IPS-18a (cell line): ENCODE results near the gene OPCML.

Source experiments
- H3K27ac ChIP-seq: one replicate; pipeline ENCODE4 v1.5.1; 2013; ENCODE audit warnings: low read length
- H3K27me3 ChIP-seq: one replicate; pipeline ENCODE4 v1.6.1; 2013; ENCODE audit warnings: mild to moderate bottlenecking, low read length; ENCODE audit not compliant: control insufficient read depth, insufficient read depth
- H3K36me3 ChIP-seq: one replicate; pipeline ENCODE4 v1.6.1; 2013; ENCODE audit warnings: low read depth, low read length; ENCODE audit not compliant: control insufficient read depth
- H3K4me1 ChIP-seq: one replicate; pipeline ENCODE4 v1.6.1; 2013; ENCODE audit warnings: low read depth, low read length; ENCODE audit not compliant: control insufficient read depth
- H3K4me3 ChIP-seq: one replicate; pipeline ENCODE4 v1.5.1; 2013; ENCODE audit warnings: low read length
- H3K9ac ChIP-seq: one replicate; pipeline ENCODE4 v1.6.1; 2013; ENCODE audit warnings: mild to moderate bottlenecking, low read length, moderate library complexity
- H3K9me3 ChIP-seq: one replicate; pipeline ENCODE4 v1.6.1; 2013; ENCODE audit warnings: low read depth, low read length; ENCODE audit not compliant: control insufficient read depth

The OPCML gene

GRCh38 chr11:132620423-132620822 is 911.9 kb downstream of the OPCML start:
- Histone ChIP-seq H3K4me1 (no peaks in the 10 kb centered on the region), H3K36me3 (no peaks in the 10 kb centered on the region), H3K4me3 (no peak overlapping the region), H3K27ac (no peak overlapping the region), H3K9me3 (no peaks in the 10 kb centered on the region), H3K27me3 (no peaks in the 10 kb centered on the region), H3K9ac (no peak overlapping the region)

GRCh38 chr11:132610791-132611190 is 921.5 kb downstream of the OPCML start:
- Histone ChIP-seq H3K9ac (no peak overlapping the region), H3K9me3 (no peaks in the 10 kb centered on the region), H3K4me3 (no peak overlapping the region), H3K27me3 (no peaks in the 10 kb centered on the region), H3K36me3 (no peaks in the 10 kb centered on the region), H3K27ac (no peak overlapping the region), H3K4me1 (no peaks in the 10 kb centered on the region)

DNA sequence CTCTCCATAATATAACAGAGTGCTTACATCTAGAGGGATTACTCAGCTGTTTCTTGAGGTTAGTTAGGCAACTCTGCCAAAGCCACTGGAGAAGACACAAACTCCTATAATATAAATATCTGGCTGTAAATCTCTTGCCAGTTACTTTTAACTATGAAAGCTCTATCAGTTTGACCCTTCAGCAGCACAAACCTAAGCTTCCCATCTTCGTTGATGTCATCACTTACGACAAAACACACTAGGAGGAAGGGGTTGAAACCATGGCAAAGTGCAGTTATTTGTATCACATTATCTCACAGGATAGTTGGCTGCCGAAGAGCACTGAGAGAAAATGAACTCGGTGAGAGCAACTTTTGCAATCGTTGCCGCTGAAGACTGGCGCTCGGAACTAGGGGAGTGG is 922.1 kb downstream of the OPCML start:
- Histone ChIP-seq H3K4me1 (no peaks in the 10 kb centered on the region), H3K4me3 (no peak overlapping the region), H3K36me3 (no peaks in the 10 kb centered on the region), H3K27me3 (no peaks in the 10 kb centered on the region), H3K9ac (no peak overlapping the region), H3K27ac (no peak overlapping the region), H3K9me3 (no peaks in the 10 kb centered on the region)

DNA sequence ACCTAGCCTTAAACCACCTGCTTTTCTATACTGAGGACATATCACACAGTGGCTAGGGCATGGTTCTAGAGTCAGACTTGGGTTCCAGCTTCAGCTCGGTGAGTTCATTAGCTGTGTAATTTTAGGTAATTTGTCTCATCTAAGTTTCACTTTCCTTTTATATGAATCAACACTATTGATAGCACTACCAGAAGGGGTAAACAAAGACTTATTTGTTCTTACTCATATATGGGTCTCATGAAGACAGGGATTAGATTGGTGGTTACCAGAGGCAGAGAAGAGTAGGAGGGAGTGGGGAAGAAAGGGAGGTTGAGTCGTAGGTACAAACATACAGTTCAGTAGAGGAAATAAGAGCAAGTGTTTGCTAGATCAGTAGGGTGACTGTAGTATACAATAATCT is 924.7 kb downstream of the OPCML start:
- Histone ChIP-seq H3K36me3 (no peaks in the 10 kb centered on the region), H3K9me3 (no peaks in the 10 kb centered on the region), H3K9ac (no peak overlapping the region), H3K27ac (no peak overlapping the region), H3K4me3 (no peak overlapping the region), H3K4me1 (no peaks in the 10 kb centered on the region), H3K27me3 (no peaks in the 10 kb centered on the region)

GRCh38 chr11:132605825-132606570 is 926.3 kb downstream of the OPCML start:
- Histone ChIP-seq H3K4me3 (no peak overlapping the region), H3K36me3 (no peaks in the 10 kb centered on the region), H3K9ac (no peak overlapping the region), H3K27me3 (no peaks in the 10 kb centered on the region), H3K9me3 (no peaks in the 10 kb centered on the region), H3K4me1 (no peaks in the 10 kb centered on the region), H3K27ac (no peak overlapping the region)

DNA sequence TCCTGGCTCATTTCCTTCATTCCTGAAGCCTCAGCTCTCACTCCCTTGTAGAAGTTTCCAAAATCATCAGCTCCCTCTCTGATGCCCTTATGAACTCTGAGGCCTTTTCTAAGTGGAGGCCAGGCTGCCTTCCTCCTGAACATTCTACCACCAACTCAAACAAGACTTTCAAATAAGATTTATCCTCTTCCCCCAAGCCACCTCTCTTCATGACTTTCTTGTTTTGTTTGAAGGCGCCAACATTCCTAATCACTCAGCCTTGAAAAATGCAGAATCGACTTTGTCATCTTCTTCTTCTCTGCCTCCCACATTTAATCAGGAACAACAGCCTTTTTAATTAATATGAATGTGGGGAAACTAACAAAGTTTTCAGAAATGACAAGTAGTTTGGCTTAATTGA is 927.9 kb downstream of the OPCML start:
- Histone ChIP-seq H3K4me1 (no peaks in the 10 kb centered on the region), H3K36me3 (no peaks in the 10 kb centered on the region), H3K4me3 (no peak overlapping the region), H3K27me3 (no peaks in the 10 kb centered on the region), H3K27ac (no peak overlapping the region), H3K9ac (no peak overlapping the region), H3K9me3 (no peaks in the 10 kb centered on the region)

GRCh38 chr11:132601875-132602274 is 930.4 kb downstream of the OPCML start:
- no peak overlapping the region for H3K27ac ChIP-seq
- no peaks in the 10 kb centered on the region for H3K27me3 ChIP-seq
- no peak overlapping the region for H3K4me3 ChIP-seq
- no peak overlapping the region for H3K9ac ChIP-seq
- no peaks in the 10 kb centered on the region for H3K4me1 ChIP-seq
- no peaks in the 10 kb centered on the region for H3K36me3 ChIP-seq
- no peaks in the 10 kb centered on the region for H3K9me3 ChIP-seq

- no peak overlapping the region for H3K4me3 ChIP-seq
- no peaks in the 10 kb centered on the region for H3K9me3 ChIP-seq
- H3K4me1 ChIP-seq, result no peaks in the 10 kb centered on the region
- no peaks in the 10 kb centered on the region for H3K27me3 ChIP-seq
- H3K27ac ChIP-seq, result no peak overlapping the region
- H3K9ac ChIP-seq, result no peak overlapping the region
- H3K36me3 ChIP-seq, result no peaks in the 10 kb centered on the region
These were observed 936.6 kb downstream of the OPCML start for GRCh38 chr11:132595711-132596134.

DNA sequence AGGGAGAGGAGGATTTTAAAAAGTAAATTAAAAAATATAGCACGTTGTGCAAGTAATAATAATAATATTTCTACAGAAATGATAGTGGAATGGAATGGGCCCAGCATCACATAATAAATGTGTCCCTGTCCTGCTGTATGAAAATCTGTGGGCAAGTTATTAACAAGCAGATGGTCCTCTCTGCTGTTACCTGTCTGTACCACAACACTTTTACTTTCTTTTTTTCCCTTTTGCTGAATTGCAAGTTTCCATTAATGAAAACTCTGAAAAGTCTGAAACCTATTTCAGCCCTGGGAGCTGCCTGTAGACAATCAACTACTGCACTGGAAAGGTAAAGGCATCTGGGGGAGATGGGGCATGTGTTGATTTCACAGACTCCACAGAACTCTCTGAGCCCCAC is 937.1 kb downstream of the OPCML start:
- no peaks in the 10 kb centered on the region for H3K27me3 ChIP-seq
- no peak overlapping the region for H3K9ac ChIP-seq
- H3K36me3 ChIP-seq, result no peaks in the 10 kb centered on the region
- no peak overlapping the region for H3K27ac ChIP-seq
- H3K4me1 ChIP-seq, result no peaks in the 10 kb centered on the region
- no peaks in the 10 kb centered on the region for H3K9me3 ChIP-seq
- no peak overlapping the region for H3K4me3 ChIP-seq

DNA sequence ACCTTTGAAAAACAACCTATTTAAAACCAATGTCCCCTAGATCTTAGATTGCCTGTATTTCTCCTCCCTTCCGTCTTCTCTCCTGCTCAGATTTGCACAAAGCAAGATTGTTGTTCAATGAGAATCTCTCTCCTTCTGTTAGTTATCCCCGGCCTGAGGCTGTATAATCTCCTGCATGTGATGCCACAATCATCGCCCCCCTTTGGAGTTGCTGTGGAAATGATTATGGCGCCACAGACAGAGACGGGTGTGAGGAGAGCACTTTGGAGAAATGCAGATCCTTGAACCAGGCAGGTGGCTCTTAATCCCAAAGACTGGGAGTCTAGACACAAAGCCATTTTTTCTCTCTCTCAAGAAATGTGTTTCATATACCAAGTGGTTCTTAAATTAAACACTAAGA is 941.3 kb downstream of the OPCML start:
- Histone ChIP-seq H3K4me3 (no peak overlapping the region), H3K27ac (no peak overlapping the region), H3K9ac (no peak overlapping the region), H3K4me1 (no peaks in the 10 kb centered on the region), H3K9me3 (no peaks in the 10 kb centered on the region), H3K27me3 (no peaks in the 10 kb centered on the region), H3K36me3 (no peaks in the 10 kb centered on the region)

DNA sequence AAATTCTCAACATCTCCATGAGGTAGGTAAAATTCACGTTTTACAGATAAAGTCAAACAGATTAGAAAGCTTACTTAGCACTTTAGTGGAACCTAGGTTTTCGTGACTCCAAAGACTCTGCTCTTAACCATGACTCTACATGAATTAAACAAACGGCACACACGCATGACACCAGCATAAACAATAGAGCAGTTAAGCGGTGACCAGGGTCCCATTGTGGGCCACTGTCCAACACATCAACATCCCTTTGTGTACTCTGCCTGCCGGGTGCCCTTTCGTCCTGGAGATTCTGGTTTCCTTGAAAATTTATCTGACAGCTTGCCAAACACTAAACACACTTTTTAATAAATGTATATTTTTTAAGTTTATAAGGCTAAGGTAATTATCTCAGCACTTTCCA is 941.7 kb downstream of the OPCML start:
- Histone ChIP-seq H3K9me3 (no peaks in the 10 kb centered on the region), H3K27ac (no peak overlapping the region), H3K9ac (no peak overlapping the region), H3K36me3 (no peaks in the 10 kb centered on the region), H3K4me3 (no peak overlapping the region), H3K4me1 (no peaks in the 10 kb centered on the region), H3K27me3 (no peaks in the 10 kb centered on the region)

DNA sequence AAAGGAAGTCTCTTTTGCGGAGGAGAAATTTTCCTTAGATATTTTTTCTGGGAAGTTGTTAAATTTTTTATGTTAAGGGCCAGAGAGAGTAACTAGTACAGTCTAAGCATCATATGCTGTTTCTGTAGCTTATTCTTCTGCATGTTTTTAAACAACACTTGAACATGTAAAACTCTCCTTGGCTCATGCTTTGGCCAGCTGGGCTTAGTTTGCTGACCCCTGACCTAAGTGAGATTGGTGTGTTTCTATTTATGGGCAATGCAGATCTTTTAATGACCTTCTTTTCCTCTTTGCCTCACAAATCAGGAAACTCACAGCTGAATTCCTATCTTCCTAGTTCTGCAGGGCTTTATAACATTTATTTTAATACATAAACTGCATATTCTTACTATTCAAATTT is 942.5 kb downstream of the OPCML start:
- Histone ChIP-seq H3K36me3 (no peaks in the 10 kb centered on the region), H3K27me3 (no peaks in the 10 kb centered on the region), H3K9me3 (no peaks in the 10 kb centered on the region), H3K27ac (no peak overlapping the region), H3K4me3 (no peak overlapping the region), H3K9ac (no peak overlapping the region), H3K4me1 (no peaks in the 10 kb centered on the region)
